Fibroblast of gingiva (primary cell): Measurements from ENCODE around the gene BMPR1A.
A peak's percentile ranks its signal among the peaks of the same experiment; 100 is the strongest.

Experiments
- DNase-seq: peaks from one replicate; pipeline ENCODE4 v3.0.0-alpha.2; 2011; ENCODE audit warnings: low read depth

The BMPR1A gene

GRCh38 chr10:86956848-86957448 is 200.5 kb downstream of the BMPR1A start:
- no peak for DNase-seq

GRCh38 chr10:86957471-86958115 is 201.2 kb downstream of the BMPR1A start, which contains the start of gene MMRN2:
Gene MMRN2 (minus strand): TSS chr10:86957615. CDS start chr10:86957541, 74 bp downstream.
- DNase-seq = no peak

- DNase-seq = no peak
Observed at GRCh38 chr10:86958116-86958900, 201.9 kb downstream of the BMPR1A start, which contains the start of gene SNCG. Gene SNCG (plus strand): TSS chr10:86958599. CDS start chr10:86958698, 99 bp downstream.

- DNase-seq = no peak
Observed at GRCh38 chr10:86958901-86959736, 202.7 kb downstream of the BMPR1A start.

GRCh38 chr10:86959737-86960002 is 203.3 kb downstream of the BMPR1A start:
- no peak for DNase-seq

- peak; percentile 54 for DNase-seq
Observed at GRCh38 chr10:86960003-86960862, 203.8 kb downstream of the BMPR1A start.

GRCh38 chr10:86960863-86961434 is 204.5 kb downstream of the BMPR1A start:
- no peak for DNase-seq

- no peak for DNase-seq
Observed at GRCh38 chr10:86961481-86962091, 205.2 kb downstream of the BMPR1A start.

GRCh38 chr10:86962136-86962980 is 205.9 kb downstream of the BMPR1A start:
- no peak for DNase-seq

GRCh38 chr10:86962981-86963310 is 206.5 kb downstream of the BMPR1A start:
- no peak for DNase-seq

- no peak for DNase-seq
Observed at GRCh38 chr10:86963341-86963919, 207.0 kb downstream of the BMPR1A start.

GRCh38 chr10:86964061-86964846 is 207.8 kb downstream of the BMPR1A start:
- DNase-seq = no peak

GRCh38 chr10:86964847-86965190 is 208.4 kb downstream of the BMPR1A start:
- DNase-seq = no peak

GRCh38 chr10:86965986-86966654 is 209.7 kb downstream of the BMPR1A start:
- DNase-seq = no peak

GRCh38 chr10:86967481-86967941 is 211.1 kb downstream of the BMPR1A start:
- DNase-seq = no peak

- peak; percentile 63 for DNase-seq
Observed at GRCh38 chr10:86968271-86968993, 212.0 kb downstream of the BMPR1A start, which contains the start of gene ADIRF. Gene ADIRF (plus strand): TSS chr10:86968482. CDS start chr10:86968545, 63 bp downstream.

GRCh38 chr10:86968994-86969355 is 212.6 kb downstream of the BMPR1A start:
- DNase-seq = no peak
